Right lobe of liver (tissue), 4 donors: ENCODE data around the gene KIF19.

Source experiments
- POLR2A ChIP-seq: fragments of 450-650 bp; IDR thresholded peaks from one replicate; pipeline ENCODE4 v1.6.1; 2017; ENCODE audit warnings: antibody characterized with exemption, mild to moderate bottlenecking
- TF ChIP-seq, protein P1 (sequence below), 4 donors: fragments of 200-600 bp in 3 of 4; fragments of 450-650 bp in 1 of 4; IDR thresholded peaks; one replicate each; pipeline versions ENCODE4 v1.5.1 to v1.8.0; 2016 to 2022; ENCODE audit warnings: antibody characterized with exemption in 4 of 4, mild to moderate bottlenecking in 2 of 4
- donor health status: DM: no; HTN: no; CAD: no.
- donor health status: DM: no; HTN: no; CAD: no.
- donor health status: DM: no; HTN: yes; CAD: no.

DNA sequence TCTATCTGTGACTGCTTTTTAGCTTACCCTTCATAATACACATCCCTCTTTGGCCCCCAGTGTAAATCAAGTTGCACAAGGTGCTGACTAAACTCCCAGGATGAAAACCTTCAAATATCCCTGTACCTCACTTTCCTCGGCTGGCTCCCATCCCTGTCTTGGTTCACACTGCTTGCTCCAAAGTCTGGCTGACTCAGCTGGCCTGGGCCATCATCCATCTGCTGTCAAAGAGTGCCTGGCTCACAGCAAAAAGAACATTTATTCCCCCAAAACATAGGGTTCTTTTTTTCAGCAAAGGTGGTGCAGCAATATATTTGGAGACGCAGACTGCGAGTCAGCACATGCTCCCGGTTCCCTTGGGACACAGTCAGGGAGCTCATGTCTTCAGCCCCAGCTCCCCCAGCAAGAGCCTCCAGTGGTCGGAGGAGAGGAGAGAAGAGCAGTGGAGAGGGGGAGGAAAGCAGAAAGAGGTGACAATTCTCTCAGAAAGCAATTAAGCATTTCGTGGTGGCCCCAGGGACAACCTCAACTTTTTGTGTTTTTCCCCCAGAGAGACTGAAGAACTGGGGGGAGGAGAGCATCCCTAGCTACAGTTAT, 67.4 kb downstream of the KIF19 start:
- TF ChIP-seq, protein P1, sequence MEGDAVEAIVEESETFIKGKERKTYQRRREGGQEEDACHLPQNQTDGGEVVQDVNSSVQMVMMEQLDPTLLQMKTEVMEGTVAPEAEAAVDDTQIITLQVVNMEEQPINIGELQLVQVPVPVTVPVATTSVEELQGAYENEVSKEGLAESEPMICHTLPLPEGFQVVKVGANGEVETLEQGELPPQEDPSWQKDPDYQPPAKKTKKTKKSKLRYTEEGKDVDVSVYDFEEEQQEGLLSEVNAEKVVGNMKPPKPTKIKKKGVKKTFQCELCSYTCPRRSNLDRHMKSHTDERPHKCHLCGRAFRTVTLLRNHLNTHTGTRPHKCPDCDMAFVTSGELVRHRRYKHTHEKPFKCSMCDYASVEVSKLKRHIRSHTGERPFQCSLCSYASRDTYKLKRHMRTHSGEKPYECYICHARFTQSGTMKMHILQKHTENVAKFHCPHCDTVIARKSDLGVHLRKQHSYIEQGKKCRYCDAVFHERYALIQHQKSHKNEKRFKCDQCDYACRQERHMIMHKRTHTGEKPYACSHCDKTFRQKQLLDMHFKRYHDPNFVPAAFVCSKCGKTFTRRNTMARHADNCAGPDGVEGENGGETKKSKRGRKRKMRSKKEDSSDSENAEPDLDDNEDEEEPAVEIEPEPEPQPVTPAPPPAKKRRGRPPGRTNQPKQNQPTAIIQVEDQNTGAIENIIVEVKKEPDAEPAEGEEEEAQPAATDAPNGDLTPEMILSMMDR (IDR thresholded peaks at IDR 0.05), result no peak
- TF ChIP-seq POLR2A, result no peak
